Measurements from ENCODE around the gene FH. TPM values are rescaled to one million over a fixed set of nuclear protein-coding genes. Genes with fewer than 3 reads are reported as not detected.

Gene FH
- total and polyA plus RNA-seq, 2 experiments from 2014 or later = 56.2 to 69.8 TPM

DNA sequence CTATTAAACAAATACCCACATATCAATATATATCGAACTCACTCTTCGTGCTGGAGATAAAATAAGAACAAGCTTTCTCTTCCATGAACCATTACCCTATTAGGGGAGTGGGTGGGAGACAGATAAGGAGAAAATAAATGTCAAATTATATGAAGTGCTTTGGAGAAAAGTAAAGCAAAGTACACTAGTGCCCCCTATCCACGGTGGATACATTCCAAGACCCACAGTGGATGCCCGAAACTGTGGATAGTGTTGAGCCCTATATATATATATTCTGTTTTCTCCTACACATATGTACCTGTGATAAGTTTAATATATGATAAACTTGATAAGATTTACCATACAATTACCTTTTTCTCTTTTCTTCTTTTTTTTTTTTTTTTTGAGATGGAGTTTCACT, 54.6 kb downstream of the FH start:
- Histone ChIP-seq H3F3A (replicated peaks; ENCODE audit: low read depth) (no peaks in the 10 kb centered on the region), H3K27ac (ENCODE audit: low read depth) (no peak overlapping the region), H3K79me2 (replicated peaks; ENCODE audit: insufficient read depth) (no peaks in the 10 kb centered on the region), H3K36me3 (ENCODE audit: insufficient read depth) (no peaks in the 10 kb centered on the region), H3K4me1 (ENCODE audit: insufficient read depth) (no peaks in the 10 kb centered on the region), H3K4me3 (no peak overlapping the region), H3K9me2 (ENCODE audit: insufficient read depth) (no peaks in the 10 kb centered on the region), H4K20me1 (replicated peaks; ENCODE audit: insufficient read depth) (no peaks in the 10 kb centered on the region), H2AFZ (no peak overlapping the region), H3K4me2 (no peak overlapping the region), H3K27me3 (ENCODE audit: insufficient read depth) (no peaks in the 10 kb centered on the region)
- Mint-ChIP-seq H3K4me3 (no peak overlapping the region), H3K27ac (no peak overlapping the region), H3K36me3 (ENCODE audit: low read depth) (no peaks in the 10 kb centered on the region), H3K4me1 (no peaks in the 10 kb centered on the region), H3K9me3 (no peaks in the 10 kb centered on the region), H3K27me3 (ENCODE audit: insufficient read depth, low read depth, poor library complexity) (peaks cover 4% of the 10 kb centered on the region)
- TF ChIP-seq CTCF (conservative IDR thresholded peaks at IDR 0.05; ENCODE audit: low read depth in 2 of 2) = peak; percentile 49 to 56
- TF ChIP-seq, protein P1, sequence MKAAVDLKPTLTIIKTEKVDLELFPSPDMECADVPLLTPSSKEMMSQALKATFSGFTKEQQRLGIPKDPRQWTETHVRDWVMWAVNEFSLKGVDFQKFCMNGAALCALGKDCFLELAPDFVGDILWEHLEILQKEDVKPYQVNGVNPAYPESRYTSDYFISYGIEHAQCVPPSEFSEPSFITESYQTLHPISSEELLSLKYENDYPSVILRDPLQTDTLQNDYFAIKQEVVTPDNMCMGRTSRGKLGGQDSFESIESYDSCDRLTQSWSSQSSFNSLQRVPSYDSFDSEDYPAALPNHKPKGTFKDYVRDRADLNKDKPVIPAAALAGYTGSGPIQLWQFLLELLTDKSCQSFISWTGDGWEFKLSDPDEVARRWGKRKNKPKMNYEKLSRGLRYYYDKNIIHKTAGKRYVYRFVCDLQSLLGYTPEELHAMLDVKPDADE (IDR thresholded peaks at IDR 0.05) = no peak
- ATAC-seq (peak; percentile 29; the same call in 2 of the 3 replicates), DNase-seq (ENCODE audit: low spot score) (peak; percentile 32)

DNA sequence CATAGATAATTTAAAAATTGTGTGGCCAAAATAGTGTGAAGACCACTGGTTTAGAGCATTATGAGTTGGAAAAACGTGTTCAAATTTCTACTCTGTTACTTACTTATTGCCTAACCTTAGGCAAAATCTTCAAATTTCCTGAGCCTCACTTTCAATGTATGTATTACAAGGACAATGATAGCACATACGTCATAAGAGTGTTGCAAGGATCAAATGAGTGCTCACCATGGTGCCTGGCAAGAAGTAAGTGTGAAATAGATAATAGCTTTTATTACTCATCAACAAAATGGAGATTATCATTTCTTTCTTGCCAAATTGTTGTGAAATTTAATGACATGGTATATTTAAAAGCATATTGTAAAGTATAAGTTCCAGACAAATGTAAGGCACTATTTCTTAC, 57.2 kb downstream of the FH start:
- H3K4me1 ChIP-seq (ENCODE audit: insufficient read depth) = no peaks in the 10 kb centered on the region
- no peaks in the 10 kb centered on the region for H4K20me1 ChIP-seq (replicated peaks; ENCODE audit: insufficient read depth)
- no peak for DNase-seq (ENCODE audit: low spot score)
- Mint-ChIP-seq H3K4me1 (0 out of 3 replicates have a peak, but pooled peaks cover 1% of the 10 kb centered on the region), H3K4me3 (no peak overlapping the region), H3K27me3 (ENCODE audit: insufficient read depth, low read depth, poor library complexity) (peaks cover 6% of the 10 kb centered on the region), H3K9me3 (no peaks in the 10 kb centered on the region), H3K27ac (no peak overlapping the region), H3K36me3 (ENCODE audit: low read depth) (no peaks in the 10 kb centered on the region)
- no peaks in the 10 kb centered on the region for H3K36me3 ChIP-seq (ENCODE audit: insufficient read depth)
- H3K27ac ChIP-seq (ENCODE audit: low read depth) = no peak overlapping the region
- no peaks in the 10 kb centered on the region for H3F3A ChIP-seq (replicated peaks; ENCODE audit: low read depth)
- no peak for ATAC-seq
- no peaks in the 10 kb centered on the region for H3K79me2 ChIP-seq (replicated peaks; ENCODE audit: insufficient read depth)
- no peaks in the 10 kb centered on the region for H3K9me2 ChIP-seq (ENCODE audit: insufficient read depth)
- peaks cover 12% of the 10 kb centered on the region for H3K27me3 ChIP-seq (ENCODE audit: insufficient read depth)
- H2AFZ ChIP-seq = no peak overlapping the region
- H3K4me2 ChIP-seq = no peak overlapping the region
- no peak overlapping the region for H3K4me3 ChIP-seq
- TF ChIP-seq EZH2phosphoT487 (IDR thresholded peaks at IDR 0.05; ENCODE audit: unreplicated experiment) = no peak
- TF ChIP-seq CREB1 (CRISPR knock-in tag; IDR thresholded peaks at IDR 0.05; ENCODE audit: low read depth) = no peak
- no peak for TF ChIP-seq JUNB (IDR thresholded peaks at IDR 0.05; ENCODE audit: unreplicated experiment)
- TF ChIP-seq POLR2AphosphoS5 (IDR thresholded peaks at IDR 0.05; ENCODE audit: low read depth) = no peak
- no peak for TF ChIP-seq REST (IDR thresholded peaks at IDR 0.05; ENCODE audit: unreplicated experiment)
- TF ChIP-seq NANOG (IDR thresholded peaks at IDR 0.05; ENCODE audit: borderline replicate concordance) = no peak
- TF ChIP-seq ZNF114 (CRISPR knock-in tag; IDR thresholded peaks at IDR 0.05) = no peak
- no peak for TF ChIP-seq EZH2 (IDR thresholded peaks at IDR 0.05; ENCODE audit: low read depth, unreplicated experiment)
